NCI-H460 (cell line): ENCODE results near the gene OLIG3. TPM values are rescaled to one million over a fixed set of nuclear protein-coding genes. Genes with fewer than 3 reads are reported as not detected.

Experiments used
- DNase-seq: peaks from one replicate; pipeline ENCODE4 v3.0.0-alpha.2; 2016; ENCODE audit warnings: low read depth; ENCODE audit errors: extremely low read depth
- total RNA-seq: library from RNA; depleted of rRNA; stranded (reverse); fragments of >200 nt; shearing (Covaris generic); gene quantifications from 2 replicates; pipeline ENCODE4 v1.2.3, GENCODE V29; 2014

OLIG3 gene
- total RNA-seq, 1 experiment from 2014 or later = 0.12 TPM

- DNase-seq = no peak
Observed at GRCh38 chr6:137473598-137473997, 20.6 kb downstream of the OLIG3 start.

- DNase-seq = no peak
Observed at GRCh38 chr6:137472641-137473137, 21.5 kb downstream of the OLIG3 start.

GRCh38 chr6:137471986-137472385, 22.2 kb downstream of the OLIG3 start:
- no peak for DNase-seq

DNA sequence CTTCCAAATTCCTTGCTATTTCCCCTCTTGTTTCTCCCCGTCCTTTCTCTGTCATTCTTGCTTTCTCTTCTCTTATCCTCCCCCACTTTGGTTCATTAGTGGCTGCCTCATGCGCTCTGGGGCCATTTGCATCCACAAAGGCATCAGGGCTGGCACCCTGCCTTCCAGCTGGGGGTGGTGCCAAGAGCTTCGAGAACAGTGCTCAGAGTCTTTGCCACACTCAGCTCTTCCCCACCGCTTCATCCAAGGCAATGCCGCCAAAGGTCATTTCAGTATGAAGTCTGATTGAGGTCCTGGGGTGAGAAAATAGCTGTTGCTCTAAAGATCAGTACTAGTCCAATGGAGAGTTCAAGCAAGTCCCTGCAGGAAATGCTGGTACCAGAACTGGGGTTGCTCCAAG, 22.7 kb downstream of the OLIG3 start:
- no peak for DNase-seq

DNA sequence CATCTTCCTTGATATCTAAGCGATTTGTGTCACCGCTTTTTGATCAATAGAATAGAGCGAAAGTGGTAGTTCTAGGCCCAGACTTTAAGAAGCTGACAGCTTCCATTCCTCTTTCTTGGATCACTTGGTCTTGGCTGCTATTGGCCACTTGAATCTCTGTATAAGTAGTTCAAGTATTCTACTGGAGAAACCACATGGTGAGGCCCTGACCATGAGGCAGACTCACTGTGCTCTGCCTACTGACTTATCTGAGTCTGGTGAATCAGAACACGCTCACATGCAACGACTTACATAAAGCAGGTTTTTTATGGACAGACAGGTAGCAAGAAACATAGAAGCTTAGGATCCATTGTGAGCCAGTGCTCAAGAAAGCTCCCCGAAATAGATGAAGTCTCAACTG, 27.0 kb downstream of the OLIG3 start:
- no peak for DNase-seq

GRCh38 chr6:137465378-137466009, 28.7 kb downstream of the OLIG3 start:
- DNase-seq = no peak

- DNase-seq = no peak
Observed at GRCh38 chr6:137452333-137452894, 41.8 kb downstream of the OLIG3 start.

DNA sequence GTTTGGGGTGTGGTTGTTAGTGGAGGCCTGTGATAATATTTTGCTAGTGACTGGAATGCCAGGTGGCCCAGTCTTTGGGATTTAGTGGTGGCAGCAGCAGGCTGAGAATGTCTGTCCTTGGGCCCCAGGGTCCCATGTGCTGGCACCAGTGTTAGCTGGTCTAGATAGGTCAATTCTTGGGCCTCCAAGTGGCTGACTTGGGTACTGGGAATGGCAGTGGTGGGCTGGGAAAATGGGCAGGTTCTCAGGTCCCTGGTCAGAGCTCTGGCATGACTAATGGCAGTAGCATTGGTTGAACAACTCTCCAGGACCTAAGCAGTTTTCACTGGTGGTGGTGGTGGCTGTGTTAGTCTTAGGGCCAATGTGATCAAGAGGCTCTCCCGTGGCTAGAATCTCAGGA, 50.3 kb downstream of the OLIG3 start:
- DNase-seq = no peak
